Glutamatergic neuron (in vitro differentiated cells): ENCODE measurements around the gene PTPN4. TPM values are rescaled to one million over a fixed set of nuclear protein-coding genes. Genes with fewer than 3 reads are reported as not detected.

ENCODE experiments used
- DNase-seq: peaks from one replicate; pipeline ENCODE4 v3.0.0; 2022
- H3K27ac Mint-ChIP-seq: one replicate; pipeline ENCODE4 v1.8.0; 2020; ENCODE audit warnings: mild to moderate bottlenecking, mixed read lengths, inconsistent platforms; ENCODE audit not compliant: unreplicated experiment
- H3K27me3 Mint-ChIP-seq: one replicate; pipeline ENCODE4 v1.8.0; 2020; ENCODE audit warnings: mild to moderate bottlenecking, moderate library complexity, mixed read lengths, inconsistent platforms; ENCODE audit not compliant: unreplicated experiment
- H3K36me3 Mint-ChIP-seq: one replicate; pipeline ENCODE4 v1.8.0; 2020; ENCODE audit warnings: mild to moderate bottlenecking, mixed read lengths, inconsistent platforms; ENCODE audit not compliant: unreplicated experiment
- H3K4me1 Mint-ChIP-seq: one replicate; pipeline ENCODE4 v1.8.0; 2020; ENCODE audit warnings: mild to moderate bottlenecking, low read depth, mixed read lengths, inconsistent platforms; ENCODE audit not compliant: unreplicated experiment
- H3K4me3 Mint-ChIP-seq: one replicate; pipeline ENCODE4 v1.8.0; 2020; ENCODE audit warnings: mild to moderate bottlenecking, mixed read lengths, inconsistent platforms; ENCODE audit not compliant: unreplicated experiment
- H3K9me3 Mint-ChIP-seq: one replicate; pipeline ENCODE4 v1.8.0; 2020; ENCODE audit warnings: mild to moderate bottlenecking, moderate library complexity, mixed read lengths, inconsistent platforms; ENCODE audit not compliant: unreplicated experiment
- total RNA-seq: library from RNA; stranded (reverse); fragmentation: NEBNext Ultra II Directional; extraction: Animal tissue kit (Norgen Biotek cat#: 25700); gene quantifications from one replicate; pipeline ENCODE4 v1.2.1, GENCODE V29; 2021; ENCODE audit not compliant: unreplicated experiment
- TF ChIP-seq, protein P1 (sequence below): fragments of 200-600 bp; sonication (generic); IDR thresholded peaks from one replicate; pipeline ENCODE4 v1.5.0; 2021; ENCODE audit not compliant: partially characterized antibody, unreplicated experiment

PTPN4 gene
- total RNA-seq, 1 donor from 2014 or later, result 91.7 TPM

- Mint-ChIP-seq H3K27ac (no peak overlapping the region), H3K4me3 (no peak overlapping the region)
Observed at GRCh38 chr2:120029672-120030640, 270.2 kb downstream of the PTPN4 start.

DNA sequence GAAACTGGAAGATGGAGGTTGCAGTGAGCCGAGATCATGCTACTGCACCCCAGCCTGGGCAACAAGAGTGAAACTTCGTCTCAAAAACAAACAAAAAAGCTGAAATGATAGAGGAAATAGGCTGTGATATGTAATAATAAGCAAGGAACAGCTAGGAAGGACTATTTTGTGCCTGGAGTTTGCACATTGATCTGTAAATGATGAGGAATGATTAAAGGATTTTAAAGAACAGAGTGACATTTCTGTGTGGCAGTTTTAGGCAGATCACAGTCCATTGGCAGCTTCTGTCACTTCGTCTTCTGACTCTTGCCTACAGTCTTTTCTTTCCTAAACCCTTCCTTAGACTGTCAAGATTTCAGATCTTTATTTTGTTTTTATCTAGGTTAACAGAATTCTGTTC, 272.6 kb downstream of the PTPN4 start:
- Mint-ChIP-seq H3K27me3 (no peaks in the 10 kb centered on the region), H3K4me1 (peaks cover 10% of the 10 kb centered on the region), H3K36me3 (peaks cover 1% of the 10 kb centered on the region), H3K4me3 (no peak overlapping the region), H3K9me3 (no peaks in the 10 kb centered on the region), H3K27ac (no peak overlapping the region)
- TF ChIP-seq, protein P1, sequence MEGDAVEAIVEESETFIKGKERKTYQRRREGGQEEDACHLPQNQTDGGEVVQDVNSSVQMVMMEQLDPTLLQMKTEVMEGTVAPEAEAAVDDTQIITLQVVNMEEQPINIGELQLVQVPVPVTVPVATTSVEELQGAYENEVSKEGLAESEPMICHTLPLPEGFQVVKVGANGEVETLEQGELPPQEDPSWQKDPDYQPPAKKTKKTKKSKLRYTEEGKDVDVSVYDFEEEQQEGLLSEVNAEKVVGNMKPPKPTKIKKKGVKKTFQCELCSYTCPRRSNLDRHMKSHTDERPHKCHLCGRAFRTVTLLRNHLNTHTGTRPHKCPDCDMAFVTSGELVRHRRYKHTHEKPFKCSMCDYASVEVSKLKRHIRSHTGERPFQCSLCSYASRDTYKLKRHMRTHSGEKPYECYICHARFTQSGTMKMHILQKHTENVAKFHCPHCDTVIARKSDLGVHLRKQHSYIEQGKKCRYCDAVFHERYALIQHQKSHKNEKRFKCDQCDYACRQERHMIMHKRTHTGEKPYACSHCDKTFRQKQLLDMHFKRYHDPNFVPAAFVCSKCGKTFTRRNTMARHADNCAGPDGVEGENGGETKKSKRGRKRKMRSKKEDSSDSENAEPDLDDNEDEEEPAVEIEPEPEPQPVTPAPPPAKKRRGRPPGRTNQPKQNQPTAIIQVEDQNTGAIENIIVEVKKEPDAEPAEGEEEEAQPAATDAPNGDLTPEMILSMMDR, result no peak
- no peak for DNase-seq

More at GRCh38 chr2:120029672-120030640, 270.2 kb downstream of the PTPN4 start:
- Mint-ChIP-seq H3K9me3 (peaks cover 4% of the 10 kb centered on the region), H3K4me1 (no peaks in the 10 kb centered on the region), H3K36me3 (peaks cover 14% of the 10 kb centered on the region), H3K27me3 (no peaks in the 10 kb centered on the region)
- no peak for DNase-seq
- TF ChIP-seq, protein P1, result no peak

Other genes starting within 250 kb of the PTPN4 start
- gene SCTR, start 235.4 kb upstream of the PTPN4 start, total RNA-seq, result not detected
- 0.34 TPM for gene CFAP221, start 215.5 kb upstream of the PTPN4 start, total RNA-seq
- 21.1 TPM for gene TMEM177, start 80.7 kb upstream of the PTPN4 start, total RNA-seq